DOHH2 (cell line): ENCODE results near the gene MAP3K5.
"Not testable (repeated sequence)": the region's sequence is repeated elsewhere in the genome, so short reads cannot be mapped to it uniquely, and the experiment has no call there.

Experiments
- H3F3A ChIP-seq: fragments of 200-600 bp; sonication (generic), shearing (Covaris generic); 2 replicates; pipeline ENCODE4 v1.6.0; 2016; ENCODE audit warnings: antibody characterized with exemption, mild to moderate bottlenecking; ENCODE audit not compliant: control insufficient read depth, insufficient read depth
- H3K27ac ChIP-seq: fragments of 200-600 bp; sonication (generic); 2 replicates; pipeline ENCODE4 v1.5.1; 2014; ENCODE audit warnings: low read depth, mild to moderate bottlenecking, low read length, moderate library complexity
- H3K27me3 ChIP-seq: fragments of 200-600 bp; sonication (generic); 2 replicates; pipeline ENCODE4 v1.6.1; 2014; ENCODE audit warnings: mild to moderate bottlenecking, low read length, mixed read lengths; ENCODE audit not compliant: control insufficient read depth
- H3K36me3 ChIP-seq: fragments of 200-600 bp; sonication (generic); 2 replicates; pipeline ENCODE4 v1.6.1; 2014; ENCODE audit warnings: mild to moderate bottlenecking, low read length, moderate library complexity, mixed read lengths; ENCODE audit not compliant: control insufficient read depth
- H3K4me1 ChIP-seq: fragments of 200-600 bp; sonication (generic); 2 replicates; pipeline ENCODE4 v1.6.1; 2014; ENCODE audit warnings: mild to moderate bottlenecking, low read length, mixed read lengths; ENCODE audit not compliant: control insufficient read depth
- H3K4me2 ChIP-seq: fragments of 200-600 bp; sonication (generic); 2 replicates; pipeline ENCODE4 v1.6.0; 2014; ENCODE audit warnings: mild to moderate bottlenecking, low read length, moderate library complexity
- H3K4me3 ChIP-seq: fragments of 200-600 bp; sonication (generic); 2 replicates; pipeline ENCODE4 v1.5.1; 2014; ENCODE audit warnings: mild to moderate bottlenecking, low read length, mixed read lengths
- H3K79me2 ChIP-seq: fragments of 200-600 bp; sonication (generic); 2 replicates; pipeline ENCODE4 v1.6.1; 2014; ENCODE audit warnings: mild to moderate bottlenecking, low read length, mixed read lengths; ENCODE audit not compliant: control insufficient read depth
- H3K9me2 ChIP-seq: fragments of 200-600 bp; sonication (generic); replicated peaks from 2 replicates; pipeline ENCODE4 v1.6.1; 2014; ENCODE audit warnings: mild to moderate bottlenecking, low read length, mixed read lengths; ENCODE audit not compliant: control insufficient read depth
- H3K9me3 ChIP-seq: fragments of 200-600 bp; sonication (generic); 2 replicates; pipeline ENCODE4 v1.6.1; 2014; ENCODE audit warnings: antibody characterized with exemption, low read length, mixed read lengths; ENCODE audit not compliant: control insufficient read depth, insufficient read depth
- H4K20me1 ChIP-seq: fragments of 200-600 bp; sonication (generic); 2 replicates; pipeline ENCODE4 v1.6.0; 2014; ENCODE audit warnings: low read depth, mild to moderate bottlenecking, antibody characterized with exemption, low read length, moderate library complexity; ENCODE audit not compliant: control insufficient read depth, insufficient read depth
- EZH2phosphoT487 ChIP-seq: fragments of 200-600 bp; sonication (generic); IDR thresholded peaks from 2 replicates; pipeline ENCODE4 v1.6.1; 2017; ENCODE audit warnings: borderline replicate concordance, mild to moderate bottlenecking, antibody characterized with exemption, low read length, moderate library complexity, mixed read lengths
- TF ChIP-seq, protein P1 (sequence below): fragments of 200-600 bp; sonication (generic); IDR thresholded peaks from one replicate; pipeline ENCODE4 v1.5.1; 2014; ENCODE audit warnings: antibody characterized with exemption, mild to moderate bottlenecking, low read depth, low read length; ENCODE audit not compliant: poor library complexity, severe bottlenecking

The MAP3K5 gene

DNA sequence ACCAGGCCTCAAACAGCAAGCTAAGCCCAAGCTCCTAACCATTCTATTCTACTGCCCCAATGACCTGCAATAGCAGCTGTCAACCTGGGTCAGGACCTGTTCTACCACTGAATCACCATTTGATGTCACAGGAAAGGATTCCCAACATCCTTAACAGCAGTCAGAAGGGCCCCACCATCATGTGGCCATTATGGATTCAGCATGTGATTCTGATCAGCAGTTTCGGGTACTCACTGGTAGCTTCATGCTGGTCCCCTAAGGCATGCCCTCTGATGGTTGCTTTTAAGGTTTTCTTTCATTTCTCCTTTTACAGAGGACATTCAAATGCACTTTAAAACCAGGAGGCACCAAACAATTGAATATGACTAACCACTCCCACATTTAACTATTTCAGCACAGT, 204.8 kb downstream of the MAP3K5 start:
- no peaks in the 10 kb centered on the region for H3K79me2 ChIP-seq
- no peaks in the 10 kb centered on the region for H4K20me1 ChIP-seq
- H3K9me2 ChIP-seq: no peaks in the 10 kb centered on the region
- H3K27ac ChIP-seq: no peak overlapping the region
- H3K36me3 ChIP-seq: no peaks in the 10 kb centered on the region
- H3K4me1 ChIP-seq: no peaks in the 10 kb centered on the region
- no peaks in the 10 kb centered on the region for H3K27me3 ChIP-seq
- H3K9me3 ChIP-seq: no peaks in the 10 kb centered on the region
- TF ChIP-seq EZH2phosphoT487: no peak
- TF ChIP-seq, protein P1, sequence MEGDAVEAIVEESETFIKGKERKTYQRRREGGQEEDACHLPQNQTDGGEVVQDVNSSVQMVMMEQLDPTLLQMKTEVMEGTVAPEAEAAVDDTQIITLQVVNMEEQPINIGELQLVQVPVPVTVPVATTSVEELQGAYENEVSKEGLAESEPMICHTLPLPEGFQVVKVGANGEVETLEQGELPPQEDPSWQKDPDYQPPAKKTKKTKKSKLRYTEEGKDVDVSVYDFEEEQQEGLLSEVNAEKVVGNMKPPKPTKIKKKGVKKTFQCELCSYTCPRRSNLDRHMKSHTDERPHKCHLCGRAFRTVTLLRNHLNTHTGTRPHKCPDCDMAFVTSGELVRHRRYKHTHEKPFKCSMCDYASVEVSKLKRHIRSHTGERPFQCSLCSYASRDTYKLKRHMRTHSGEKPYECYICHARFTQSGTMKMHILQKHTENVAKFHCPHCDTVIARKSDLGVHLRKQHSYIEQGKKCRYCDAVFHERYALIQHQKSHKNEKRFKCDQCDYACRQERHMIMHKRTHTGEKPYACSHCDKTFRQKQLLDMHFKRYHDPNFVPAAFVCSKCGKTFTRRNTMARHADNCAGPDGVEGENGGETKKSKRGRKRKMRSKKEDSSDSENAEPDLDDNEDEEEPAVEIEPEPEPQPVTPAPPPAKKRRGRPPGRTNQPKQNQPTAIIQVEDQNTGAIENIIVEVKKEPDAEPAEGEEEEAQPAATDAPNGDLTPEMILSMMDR: no peak
- H3F3A ChIP-seq: no peaks in the 10 kb centered on the region
- no peak overlapping the region for H3K4me3 ChIP-seq
- H3K4me2 ChIP-seq: no peak overlapping the region

DNA sequence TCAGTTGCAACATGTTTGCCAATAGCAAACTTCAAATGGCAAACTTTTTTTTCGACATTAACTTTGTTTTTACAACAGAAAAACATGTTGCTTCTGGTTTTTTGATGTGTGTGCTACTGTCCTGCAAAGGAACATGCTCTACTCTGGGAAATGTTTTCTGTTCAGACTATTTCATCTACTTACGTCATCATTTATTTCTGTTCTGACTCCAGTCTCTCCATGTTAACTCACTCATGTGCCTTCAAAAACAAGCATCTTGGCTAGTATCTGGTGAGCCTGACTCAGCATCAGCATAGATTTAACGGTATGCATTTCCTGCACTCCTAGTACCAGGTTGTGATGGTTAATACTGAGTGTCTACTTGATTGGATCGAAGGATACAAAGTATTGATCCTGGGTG, 206.0 kb downstream of the MAP3K5 start:
- Histone ChIP-seq H3K9me2 (no peaks in the 10 kb centered on the region), H3F3A (no peaks in the 10 kb centered on the region), H3K4me2 (no peak overlapping the region), H4K20me1 (no peaks in the 10 kb centered on the region), H3K9me3 (no peaks in the 10 kb centered on the region), H3K4me3 (no peak overlapping the region), H3K4me1 (no peaks in the 10 kb centered on the region), H3K79me2 (no peaks in the 10 kb centered on the region), H3K27me3 (no peaks in the 10 kb centered on the region), H3K27ac (no peak overlapping the region), H3K36me3 (no peaks in the 10 kb centered on the region)
- no peak for TF ChIP-seq EZH2phosphoT487
- TF ChIP-seq, protein P1: no peak

DNA sequence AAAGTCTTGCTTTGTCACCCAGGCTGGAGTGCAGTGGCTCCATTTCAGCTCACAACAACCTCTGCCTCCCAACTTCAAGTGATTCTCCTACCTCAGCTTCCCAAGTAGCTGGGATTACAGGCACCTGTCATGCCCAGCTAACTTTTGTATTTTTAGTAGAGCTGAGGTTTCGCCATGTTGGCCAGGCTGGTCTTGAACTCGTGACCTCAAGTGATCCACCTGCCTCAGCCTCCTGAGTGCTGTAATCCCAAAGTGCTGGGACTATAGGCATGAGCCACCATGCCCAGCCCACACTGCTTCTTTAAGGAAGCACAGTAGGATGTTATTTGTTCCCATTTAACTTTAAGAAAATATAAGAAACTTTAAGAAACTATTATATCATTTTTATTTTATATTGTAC, 206.8 kb downstream of the MAP3K5 start:
- not testable (repeated sequence) for H3K9me3 ChIP-seq, H3K79me2 ChIP-seq, H3K4me2 ChIP-seq, H3K36me3 ChIP-seq, H3K4me3 ChIP-seq, H3K9me2 ChIP-seq, H3K4me1 ChIP-seq, H3K27me3 ChIP-seq, H4K20me1 ChIP-seq, H3K27ac ChIP-seq, H3F3A ChIP-seq

DNA sequence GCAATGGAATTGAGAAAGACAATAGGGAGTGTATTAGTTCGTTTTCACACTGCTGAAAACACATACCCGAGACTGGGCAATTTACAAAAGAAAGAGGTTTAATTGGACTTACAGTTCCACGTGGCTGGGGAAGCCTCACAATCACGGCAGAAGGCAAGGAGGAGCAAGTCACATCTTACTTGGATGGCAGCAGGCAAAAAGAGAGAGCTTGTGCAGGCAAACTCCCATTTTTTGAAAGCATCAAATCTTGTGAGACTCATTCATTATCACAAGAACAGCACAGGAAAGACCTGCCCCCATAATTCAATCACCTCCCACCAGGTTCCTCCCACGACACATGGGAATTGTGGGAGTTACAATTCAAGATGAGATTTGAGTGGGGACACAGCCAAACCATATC, 208.0 kb downstream of the MAP3K5 start:
- not testable (repeated sequence) for H3K79me2 ChIP-seq, H3K27ac ChIP-seq, H3K9me2 ChIP-seq, H3K27me3 ChIP-seq, H3F3A ChIP-seq, H3K4me2 ChIP-seq, H4K20me1 ChIP-seq, H3K36me3 ChIP-seq, H3K4me1 ChIP-seq, H3K9me3 ChIP-seq, H3K4me3 ChIP-seq
